H9 (cell line): Measurements from ENCODE around the gene LSM4. TPM values are rescaled to one million over a fixed set of nuclear protein-coding genes. Genes with fewer than 3 reads are reported as not detected.

Experiments
- DNase-seq: peaks from one replicate; pipeline ENCODE4 v3.0.0-alpha.2; 2017
- H2AFZ ChIP-seq: one replicate; pipeline ENCODE4 v1.6.1; 2013; ENCODE audit warnings: mild to moderate bottlenecking, low read length, control low read depth, moderate library complexity
- H2AK5ac ChIP-seq: 2 replicates; pipeline ENCODE4 v1.6.1; 2013; ENCODE audit warnings: low read length, control low read depth, mixed read lengths; ENCODE audit not compliant: insufficient read length
- H2BK120ac ChIP-seq: one replicate; pipeline ENCODE4 v1.6.1; 2013; ENCODE audit warnings: low read depth, mild to moderate bottlenecking, low read length, control low read depth, inconsistent platforms; ENCODE audit not compliant: poor library complexity, severe bottlenecking
- H2BK12ac ChIP-seq: 2 replicates; pipeline ENCODE4 v1.6.1; 2013; ENCODE audit warnings: low read length, control low read depth, mixed read lengths, low read depth; ENCODE audit not compliant: insufficient read length
- H2BK15ac ChIP-seq: 2 replicates; pipeline ENCODE4 v1.6.1; 2013; ENCODE audit warnings: low read depth, low read length, control low read depth
- H2BK20ac ChIP-seq: one replicate; pipeline ENCODE4 v1.6.1; 2013; ENCODE audit warnings: low read depth, mild to moderate bottlenecking, low read length, control low read depth, inconsistent platforms; ENCODE audit not compliant: poor library complexity, severe bottlenecking
- H2BK5ac ChIP-seq: 2 replicates; pipeline ENCODE4 v1.6.1; 2013; ENCODE audit warnings: low read length, control low read depth, mixed read lengths; ENCODE audit not compliant: insufficient read length
- H3K14ac ChIP-seq: 2 replicates; pipeline ENCODE4 v1.6.1; 2013; ENCODE audit warnings: low read length, control low read depth; ENCODE audit not compliant: insufficient read depth
- H3K18ac ChIP-seq: 2 replicates; pipeline ENCODE4 v1.6.1; 2013; ENCODE audit warnings: low read depth, mild to moderate bottlenecking, mixed read lengths, low read length, control low read depth; ENCODE audit not compliant: insufficient read length
- H3K23ac ChIP-seq: 2 replicates; pipeline ENCODE4 v1.6.1; 2013; ENCODE audit warnings: low read length, control low read depth, mixed read lengths, low read depth; ENCODE audit not compliant: insufficient read length
- H3K23me2 ChIP-seq: 2 replicates; pipeline ENCODE4 v1.6.1; 2013; ENCODE audit warnings: low read depth, mild to moderate bottlenecking, mixed read lengths, low read length, control low read depth; ENCODE audit not compliant: insufficient read length, poor library complexity, severe bottlenecking
- H3K27ac ChIP-seq: 2 replicates; pipeline ENCODE4 v1.5.1; 2013; ENCODE audit warnings: low read length, control low read depth, mixed read lengths, low read depth; ENCODE audit not compliant: insufficient read length
- H3K27me3 ChIP-seq: 2 replicates; pipeline ENCODE4 v1.6.1; 2013; ENCODE audit warnings: low read length, control low read depth, inconsistent platforms; ENCODE audit not compliant: insufficient read depth
- H3K4ac ChIP-seq: 2 replicates; pipeline ENCODE4 v1.6.1; 2013; ENCODE audit warnings: low read depth, mild to moderate bottlenecking, control low read depth, inconsistent platforms, low read length, moderate library complexity
- H3K4me1 ChIP-seq: 2 replicates; pipeline ENCODE4 v1.6.1; 2013; ENCODE audit warnings: low read length, control low read depth, inconsistent platforms; ENCODE audit not compliant: insufficient read depth
- H3K4me2 ChIP-seq: 2 replicates; pipeline ENCODE4 v1.6.1; 2013; ENCODE audit warnings: low read length, control low read depth, mixed read lengths; ENCODE audit not compliant: insufficient read length, insufficient read depth
- H3K56ac ChIP-seq: 2 replicates; pipeline ENCODE4 v1.6.1; 2013; ENCODE audit warnings: low read depth, mild to moderate bottlenecking, mixed read lengths, low read length, control low read depth; ENCODE audit not compliant: insufficient read length
- H3K79me1 ChIP-seq: 2 replicates; pipeline ENCODE4 v1.6.1; 2013; ENCODE audit warnings: low read depth, mild to moderate bottlenecking, moderate library complexity, low read length, control low read depth, inconsistent platforms; ENCODE audit not compliant: insufficient read depth, poor library complexity, severe bottlenecking
- H3K79me2 ChIP-seq: 2 replicates; pipeline ENCODE4 v1.6.1; 2013; ENCODE audit warnings: low read length, control low read depth, inconsistent platforms; ENCODE audit not compliant: insufficient read depth
- H3K9ac ChIP-seq: 2 replicates; pipeline ENCODE4 v1.6.1; 2013; ENCODE audit warnings: low read length, control low read depth, mixed read lengths; ENCODE audit not compliant: insufficient read length; ENCODE audit errors: extremely low read depth
- H3K9me3 ChIP-seq: one replicate; pipeline ENCODE4 v1.6.1; 2013; ENCODE audit warnings: low read depth, low read length, inconsistent platforms; ENCODE audit not compliant: control insufficient read depth
- H3T11ph ChIP-seq: one replicate; pipeline ENCODE4 v1.6.1; 2013; ENCODE audit warnings: mild to moderate bottlenecking, low read length, control low read depth, inconsistent platforms
- H4K20me1 ChIP-seq: one replicate; pipeline ENCODE4 v1.6.1; 2013; ENCODE audit not compliant: control insufficient read depth, insufficient read length, insufficient read depth
- H4K5ac ChIP-seq: 2 replicates; pipeline ENCODE4 v1.6.1; 2013; ENCODE audit warnings: low read depth, mild to moderate bottlenecking, mixed read lengths, low read length, control low read depth; ENCODE audit not compliant: insufficient read length
- H4K8ac ChIP-seq: replicated peaks from 2 replicates; pipeline ENCODE4 v1.6.1; 2013; ENCODE audit warnings: low read length, control low read depth, mixed read lengths, low read depth; ENCODE audit not compliant: insufficient read length
- H4K91ac ChIP-seq: 2 replicates; pipeline ENCODE4 v1.6.1; 2013; ENCODE audit warnings: low read depth, mild to moderate bottlenecking, moderate library complexity, mixed read lengths, low read length, control low read depth; ENCODE audit not compliant: insufficient read length
- H3K27ac Mint-ChIP-seq, 3 experiments: 2 replicates in 2 of 3; 3 replicates in 1 of 3; pipeline ENCODE4 v1.8.0; 2020 to 2021; ENCODE audit warnings: mixed read lengths in 3 of 3, mild to moderate bottlenecking in 1 of 3, moderate library complexity in 1 of 3
- H3K27me3 Mint-ChIP-seq: 2 replicates; pipeline ENCODE4 v1.8.0; 2021; ENCODE audit warnings: low read depth, mild to moderate bottlenecking, moderate library complexity, mixed read lengths
- H3K36me3 Mint-ChIP-seq, 3 experiments: 2 replicates in 2 of 3; 3 replicates in 1 of 3; pipeline ENCODE4 v1.8.0; 2020 to 2021; ENCODE audit warnings: low read depth in 3 of 3, mixed read lengths in 3 of 3; ENCODE audit not compliant: insufficient read depth in 1 of 3
- H3K4me1 Mint-ChIP-seq, 2 experiments: 2 replicates each; pipeline ENCODE4 v1.8.0; 2020; ENCODE audit warnings: mixed read lengths in 2 of 2
- H3K4me3 Mint-ChIP-seq, 2 experiments: 2 replicates in 1 of 2; 3 replicates in 1 of 2; pipeline ENCODE4 v1.8.0; 2020 to 2021; ENCODE audit warnings: mild to moderate bottlenecking in 2 of 2, mixed read lengths in 2 of 2, moderate library complexity in 1 of 2
- H3K9me3 Mint-ChIP-seq, 2 experiments: 2 replicates in 1 of 2; 3 replicates in 1 of 2; pipeline ENCODE4 v1.8.0; 2020; ENCODE audit warnings: mild to moderate bottlenecking in 2 of 2, mixed read lengths in 2 of 2, moderate library complexity in 1 of 2
- WGBS: extraction: QIAGEN DNeasy Blood & Tissue Kit; methylation state at CpG from one replicate; pipeline ENCODE4 v1.1.7; 2013; ENCODE audit warnings: missing lambda C conversion rate, low lambda C conversion rate, mixed read lengths; ENCODE audit not compliant: insufficient read length; ENCODE audit errors: extremely low coverage; 5-methylcytosine and 5-hydroxymethylcytosine counted together
- total RNA-seq: library from RNA; stranded (reverse); gene quantifications from 2 replicates; pipeline ENCODE4 v1.2.1, GENCODE V29; 2021
- TF ChIP-seq, protein P1 (sequence below): fragments of 200-600 bp; sonication (generic); conservative IDR thresholded peaks from 3 replicates; pipeline ENCODE4 v1.8.0; 2021; ENCODE audit warnings: antibody characterized with exemption, mild to moderate bottlenecking

LSM4 gene
- total RNA-seq, 1 experiment from 2014 or later, result 342 TPM

- Mint-ChIP-seq H3K27ac (no peak overlapping the region), H3K4me3 (no peak overlapping the region)
- no CpG with 5 or more reads among the region's 9 CpGs for WGBS
Measured at GRCh38 chr19:18299654-18300053, 23.2 kb downstream of the LSM4 start.

More at GRCh38 chr19:18299654-18300053, 23.2 kb downstream of the LSM4 start:
- Histone ChIP-seq H3K18ac (no peak overlapping the region), H3K27me3 (no peaks in the 10 kb centered on the region), H3K9me3 (no peaks in the 10 kb centered on the region), H3K14ac (no peak overlapping the region), H3K79me1 (no peaks in the 10 kb centered on the region), H3K56ac (no peak overlapping the region), H3K27ac (no peak overlapping the region), H2BK20ac (no peak overlapping the region), H3K4me1 (peaks cover 5% of the 10 kb centered on the region; the same call in 1 of the 2 replicates), H2AK5ac (no peak overlapping the region), H2BK12ac (no peak overlapping the region), H2BK5ac (no peak overlapping the region), H3K4me2 (no peak overlapping the region), H2BK120ac (no peak overlapping the region), H2BK15ac (no peak overlapping the region), H4K5ac (no peak overlapping the region), H3T11ph (no peak overlapping the region), H3K23me2 (peaks cover 3% of the 10 kb centered on the region), H3K9ac (no peak overlapping the region), H4K8ac (no peak overlapping the region), H3K4ac (no peak overlapping the region), H4K20me1 (no peaks in the 10 kb centered on the region), H3K23ac (no peak overlapping the region), H2AFZ (no peak overlapping the region), H3K79me2 (no peaks in the 10 kb centered on the region; the same call in 1 of the 2 replicates), H4K91ac (no peak overlapping the region)
- no peaks in the 10 kb centered on the region; a peak in 1 of 7 replicates for H3K36me3 Mint-ChIP-seq
- TF ChIP-seq, protein P1, sequence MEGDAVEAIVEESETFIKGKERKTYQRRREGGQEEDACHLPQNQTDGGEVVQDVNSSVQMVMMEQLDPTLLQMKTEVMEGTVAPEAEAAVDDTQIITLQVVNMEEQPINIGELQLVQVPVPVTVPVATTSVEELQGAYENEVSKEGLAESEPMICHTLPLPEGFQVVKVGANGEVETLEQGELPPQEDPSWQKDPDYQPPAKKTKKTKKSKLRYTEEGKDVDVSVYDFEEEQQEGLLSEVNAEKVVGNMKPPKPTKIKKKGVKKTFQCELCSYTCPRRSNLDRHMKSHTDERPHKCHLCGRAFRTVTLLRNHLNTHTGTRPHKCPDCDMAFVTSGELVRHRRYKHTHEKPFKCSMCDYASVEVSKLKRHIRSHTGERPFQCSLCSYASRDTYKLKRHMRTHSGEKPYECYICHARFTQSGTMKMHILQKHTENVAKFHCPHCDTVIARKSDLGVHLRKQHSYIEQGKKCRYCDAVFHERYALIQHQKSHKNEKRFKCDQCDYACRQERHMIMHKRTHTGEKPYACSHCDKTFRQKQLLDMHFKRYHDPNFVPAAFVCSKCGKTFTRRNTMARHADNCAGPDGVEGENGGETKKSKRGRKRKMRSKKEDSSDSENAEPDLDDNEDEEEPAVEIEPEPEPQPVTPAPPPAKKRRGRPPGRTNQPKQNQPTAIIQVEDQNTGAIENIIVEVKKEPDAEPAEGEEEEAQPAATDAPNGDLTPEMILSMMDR, result no peak
- peaks cover 3% of the 10 kb centered on the region; the same call in 1 of the 2 replicates for H3K27me3 Mint-ChIP-seq
- H3K9me3 Mint-ChIP-seq, result no peaks in the 10 kb centered on the region; a peak in 1 of 5 replicates
- DNase-seq, result no peak
- H3K4me1 Mint-ChIP-seq, result peaks cover 15 to 24% of the 10 kb centered on the region in 2 experiments
